Gastrocnemius medialis (tissue), 4 donors: ENCODE measurements around the gene NLGN3. TPM values are rescaled to one million over a fixed set of nuclear protein-coding genes. Genes with fewer than 3 reads are reported as not detected.

Experiments
- ATAC-seq, 2 donors: fragments of 150-250 bp; one replicate each; pipeline ENCODE4 v1.9.1; 2016
- DNase-seq, 2 donors: peaks; one replicate each; pipeline ENCODE4 v3.0.0-alpha.2; 2019
- H3K27ac ChIP-seq, 4 donors: fragments of 200-600 bp; sonication (generic); 1 replicate in 1 of 4; 2 replicates in 3 of 4; pipeline ENCODE4 v1.5.1; 2016 to 2018; ENCODE audit warnings: mild to moderate bottlenecking in 2 of 4, moderate library complexity in 1 of 4
- H3K27me3 ChIP-seq, 3 donors: fragments of 200-600 bp; sonication (generic) in 2 of 3; 1 replicate in 1 of 3; 2 replicates in 2 of 3; pipeline versions ENCODE4 v1.5.1 to v1.6.0; 2016 to 2019; ENCODE audit warnings: mild to moderate bottlenecking in 1 of 3, moderate library complexity in 1 of 3
- H3K36me3 ChIP-seq, 2 donors: fragments of 200-600 bp; sonication (generic) in 1 of 2; one replicate each; pipeline ENCODE4 v1.5.1; 2017 to 2018
- H3K4me1 ChIP-seq, 2 donors: fragments of 200-600 bp; sonication (generic) in 1 of 2; one replicate each; pipeline ENCODE4 v1.5.1; 2016 to 2017; ENCODE audit warnings: mild to moderate bottlenecking in 2 of 2
- H3K4me3 ChIP-seq, 4 donors: fragments of 200-600 bp; sonication (generic) in 3 of 4; 1 replicate in 1 of 4; 2 replicates in 3 of 4; pipeline ENCODE4 v1.5.1; 2016 to 2019; ENCODE audit warnings: mild to moderate bottlenecking in 2 of 4
- H3K9me3 ChIP-seq, 3 donors: fragments of 200-600 bp; sonication (generic) in 2 of 3; 1 replicate in 1 of 3; 2 replicates in 2 of 3; pipeline ENCODE4 v1.5.1; 2016 to 2019
- POLR2A ChIP-seq, 2 donors: fragments of 450-650 bp; IDR thresholded peaks; one replicate each; pipeline ENCODE4 v1.6.1; 2017; ENCODE audit warnings: antibody characterized with exemption in 2 of 2, mild to moderate bottlenecking in 2 of 2, moderate library complexity in 2 of 2
- in situ Hi-C, 4 donors: fragments of 200-750 bp; cut with MboI; loops; one replicate each; pipeline versions ENCODE4 v1.15.0 to v1.8.0; 2017; ENCODE audit warnings: low sequenced_read_pairs in 4 of 4
- intact Hi-C: fragments of 100-400 bp; cut with DNase I; formaldehyde crosslinking; loops from one replicate; pipeline ENCODE4 v1.15.1; 2023; ENCODE audit warnings: low total_unique reads
- total RNA-seq, 4 donors: library from RNA; depleted of rRNA; stranded (reverse); fragments of >200 nt; gene quantifications; one replicate each; pipeline versions ENCODE4 v1.1.0 to v1.2.3, GENCODE V29; 2016
- TF ChIP-seq, protein P1 (sequence below), 5 experiments: fragments of 450-650 bp in 3 of 5; fragments of 200-600 bp in 2 of 5; sonication (generic) in 2 of 5; IDR thresholded peaks in 4 of 5; conservative IDR thresholded peaks in 1 of 5; 1 replicate in 4 of 5; 2 replicates in 1 of 5; pipeline ENCODE4 v1.5.1; 2016 to 2019; ENCODE audit warnings: antibody characterized with exemption in 5 of 5, mild to moderate bottlenecking in 3 of 5, moderate library complexity in 3 of 5

Gene NLGN3
- total RNA-seq, 4 donors from 2014 or later = 0.31 to 0.39 (median 0.31) TPM; not detected in 1

DNA sequence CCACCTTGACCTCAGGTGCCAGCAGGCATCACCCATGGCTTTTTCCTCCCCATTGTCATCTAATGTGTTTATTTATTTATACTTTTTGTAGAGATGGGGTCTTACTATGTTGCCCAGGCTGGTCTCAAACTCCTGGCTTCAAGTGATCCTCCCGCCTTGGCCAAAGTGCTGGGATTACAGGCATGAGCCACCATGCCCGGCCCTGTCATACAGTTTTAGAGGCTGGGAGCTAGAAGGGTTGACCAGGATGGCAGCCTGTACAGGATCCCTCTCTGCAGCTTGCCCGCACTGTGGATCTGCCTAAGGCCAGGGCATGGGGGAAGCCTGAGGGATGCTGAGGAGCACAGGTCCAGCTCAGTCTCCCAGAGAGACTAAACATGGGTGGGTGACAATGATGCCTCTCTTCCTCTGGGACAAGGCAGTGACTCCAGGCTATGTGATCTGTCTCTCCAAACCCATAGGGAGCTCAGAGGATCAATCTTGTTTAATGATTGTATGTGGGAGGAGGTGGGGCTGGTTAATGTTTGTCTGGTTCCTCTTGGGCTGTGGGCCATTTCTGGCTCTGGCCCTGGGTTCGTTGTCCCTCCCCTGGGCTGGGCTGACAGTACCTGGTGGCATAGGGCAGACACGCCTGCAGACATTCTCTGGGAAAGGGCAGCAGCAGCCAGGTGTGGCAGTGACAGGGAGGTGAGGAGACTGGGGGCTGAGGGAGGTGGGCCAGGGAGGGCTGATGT is 70.1 kb downstream of the NLGN3 start:
- no peak for TF ChIP-seq POLR2A (IDR thresholded peaks at IDR 0.05)
- TF ChIP-seq, protein P1, sequence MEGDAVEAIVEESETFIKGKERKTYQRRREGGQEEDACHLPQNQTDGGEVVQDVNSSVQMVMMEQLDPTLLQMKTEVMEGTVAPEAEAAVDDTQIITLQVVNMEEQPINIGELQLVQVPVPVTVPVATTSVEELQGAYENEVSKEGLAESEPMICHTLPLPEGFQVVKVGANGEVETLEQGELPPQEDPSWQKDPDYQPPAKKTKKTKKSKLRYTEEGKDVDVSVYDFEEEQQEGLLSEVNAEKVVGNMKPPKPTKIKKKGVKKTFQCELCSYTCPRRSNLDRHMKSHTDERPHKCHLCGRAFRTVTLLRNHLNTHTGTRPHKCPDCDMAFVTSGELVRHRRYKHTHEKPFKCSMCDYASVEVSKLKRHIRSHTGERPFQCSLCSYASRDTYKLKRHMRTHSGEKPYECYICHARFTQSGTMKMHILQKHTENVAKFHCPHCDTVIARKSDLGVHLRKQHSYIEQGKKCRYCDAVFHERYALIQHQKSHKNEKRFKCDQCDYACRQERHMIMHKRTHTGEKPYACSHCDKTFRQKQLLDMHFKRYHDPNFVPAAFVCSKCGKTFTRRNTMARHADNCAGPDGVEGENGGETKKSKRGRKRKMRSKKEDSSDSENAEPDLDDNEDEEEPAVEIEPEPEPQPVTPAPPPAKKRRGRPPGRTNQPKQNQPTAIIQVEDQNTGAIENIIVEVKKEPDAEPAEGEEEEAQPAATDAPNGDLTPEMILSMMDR (IDR thresholded peaks at IDR 0.05 in 4 of 5, conservative IDR thresholded peaks at IDR 0.05 in 1 of 5) = no peak
- intact Hi-C loops = no loop called here
- no peaks in the 10 kb centered on the region for H3K9me3 ChIP-seq
- no peak overlapping the region for H3K27ac ChIP-seq
- ATAC-seq = no peak
- no peak for DNase-seq
- in situ Hi-C loops = no loop called here
- no peaks in the 10 kb centered on the region for H3K36me3 ChIP-seq
- H3K4me3 ChIP-seq = no peak overlapping the region
- no peaks in the 10 kb centered on the region for H3K4me1 ChIP-seq
- H3K27me3 ChIP-seq = peaks cover 0 to 9% (median 0%) of the 10 kb centered on the region in 3 donors

DNA sequence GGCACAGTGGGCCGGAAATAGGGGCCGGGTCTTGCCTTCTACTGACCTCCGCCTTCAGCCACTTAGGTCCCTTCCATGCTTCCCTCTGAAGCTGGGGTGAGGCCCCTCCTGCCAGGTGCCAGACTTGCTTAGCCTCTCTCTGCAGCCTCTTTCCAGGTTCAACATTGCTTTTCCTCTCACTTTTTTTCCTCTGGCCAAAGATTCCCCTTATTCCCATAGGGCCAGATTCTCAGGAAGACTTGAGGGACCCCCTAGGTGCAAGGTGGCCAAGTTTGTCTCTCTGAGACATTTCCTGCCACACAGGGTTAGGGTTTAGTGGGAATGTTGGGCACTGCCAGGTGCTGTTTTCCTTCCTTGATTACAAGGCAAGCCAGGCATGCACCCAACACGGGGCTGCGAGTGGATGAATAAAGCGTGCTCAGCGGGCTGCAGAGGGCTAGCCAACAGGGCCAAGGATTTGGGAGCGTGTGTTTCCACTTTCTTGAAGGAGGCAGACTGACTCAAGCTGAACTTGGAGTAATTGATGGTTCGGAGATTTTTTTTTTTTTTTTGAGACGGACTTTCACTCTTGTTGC is 70.8 kb downstream of the NLGN3 start:
- Histone ChIP-seq H3K27me3 (peaks cover 0 to 9% (median 0%) of the 10 kb centered on the region in 3 donors), H3K9me3 (no peaks in the 10 kb centered on the region), H3K27ac (no peak overlapping the region), H3K4me1 (no peaks in the 10 kb centered on the region), H3K36me3 (no peaks in the 10 kb centered on the region), H3K4me3 (no peak overlapping the region)
- in situ Hi-C loops (no loop called here), intact Hi-C loops (no loop called here)
- DNase-seq = no peak
- TF ChIP-seq, protein P1 (IDR thresholded peaks at IDR 0.05 in 4 of 5, conservative IDR thresholded peaks at IDR 0.05 in 1 of 5) = no peak
- TF ChIP-seq POLR2A (IDR thresholded peaks at IDR 0.05) = no peak
- ATAC-seq = no peak

DNA sequence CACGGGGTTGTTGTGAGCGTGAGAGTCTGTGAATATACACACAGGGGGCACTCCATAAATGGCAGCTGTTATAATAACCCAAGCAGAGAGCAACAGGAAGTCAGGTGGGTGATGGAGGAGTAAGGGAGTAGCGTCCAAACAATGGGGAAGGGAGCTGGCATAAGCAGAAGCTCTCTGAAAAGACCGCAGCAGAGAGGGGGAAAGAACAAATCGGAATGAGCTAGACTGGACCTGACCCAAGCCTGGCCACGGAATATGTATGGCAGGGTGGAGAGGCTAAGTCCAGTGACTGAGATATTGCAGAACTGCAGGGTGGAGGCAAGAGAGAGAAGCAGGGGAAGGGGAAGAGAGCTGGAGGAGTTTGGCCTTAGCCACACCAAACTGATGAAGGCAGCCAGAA is 71.8 kb downstream of the NLGN3 start:
- no peaks in the 10 kb centered on the region for H3K36me3 ChIP-seq
- peaks cover 0 to 9% (median 0%) of the 10 kb centered on the region in 3 donors for H3K27me3 ChIP-seq
- H3K9me3 ChIP-seq = no peaks in the 10 kb centered on the region
- no peaks in the 10 kb centered on the region for H3K4me1 ChIP-seq
- DNase-seq (no peak), ATAC-seq (no peak)
- no peak overlapping the region for H3K4me3 ChIP-seq
- in situ Hi-C loops = no loop called here
- TF ChIP-seq POLR2A (IDR thresholded peaks at IDR 0.05) = no peak
- TF ChIP-seq, protein P1 (IDR thresholded peaks at IDR 0.05 in 4 of 5, conservative IDR thresholded peaks at IDR 0.05 in 1 of 5) = no peak
- intact Hi-C loops = no loop called here
- H3K27ac ChIP-seq = no peak overlapping the region

DNA sequence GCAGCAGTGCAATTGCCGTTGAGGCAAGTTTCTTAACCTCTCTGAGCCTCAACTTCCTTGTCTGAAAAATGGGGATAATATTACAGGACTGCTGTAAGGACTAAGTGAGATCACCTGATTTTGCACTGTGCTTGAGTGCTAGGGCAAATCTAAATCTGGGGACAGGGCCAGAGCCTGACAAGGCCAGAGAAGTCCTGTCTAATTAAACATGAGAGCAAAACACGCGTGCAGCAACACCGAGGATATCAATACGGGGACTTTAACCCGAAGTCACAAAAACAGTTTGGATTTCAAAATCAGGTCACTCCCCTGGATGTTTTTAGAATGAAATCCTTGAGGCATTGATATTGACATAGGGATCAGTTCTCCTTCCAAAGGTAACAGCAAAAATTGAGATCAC is 72.7 kb downstream of the NLGN3 start:
- peaks cover 0 to 12% (median 0%) of the 10 kb centered on the region in 3 donors for H3K27me3 ChIP-seq
- H3K36me3 ChIP-seq = no peaks in the 10 kb centered on the region
- H3K4me1 ChIP-seq = no peaks in the 10 kb centered on the region
- DNase-seq (no peak), ATAC-seq (no peak)
- TF ChIP-seq POLR2A (IDR thresholded peaks at IDR 0.05) = no peak
- TF ChIP-seq, protein P1 (IDR thresholded peaks at IDR 0.05 in 4 of 5, conservative IDR thresholded peaks at IDR 0.05 in 1 of 5) = no peak
- H3K27ac ChIP-seq = no peak overlapping the region
- intact Hi-C loops (no loop called here), in situ Hi-C loops (no loop called here)
- no peak overlapping the region for H3K4me3 ChIP-seq
- H3K9me3 ChIP-seq = no peaks in the 10 kb centered on the region

Other genes with a start within 250 kb of the NLGN3 start
- gene TEX11, start 236.1 kb upstream of the NLGN3 start, total RNA-seq = not detected
- gene SLC7A3, start 213.7 kb upstream of the NLGN3 start, total RNA-seq = not detected
- 10 to 100 TPM; 31.7 to 66.9 (median 43.4) TPM for gene SNX12, start 76.5 kb upstream of the NLGN3 start, total RNA-seq
- gene FOXO4, start 49.0 kb upstream of the NLGN3 start, total RNA-seq = 10 to 100 TPM; 35.2 to 48.0 (median 41.8) TPM
- not detected for gene CXorf65, start 38.1 kb upstream of the NLGN3 start, total RNA-seq
- 1 to 10 TPM in 2 of 4 donors, under 1 TPM in 1, not detected in 1; 0.78 to 3.6 (median 1.3) TPM for gene IL2RG, start 33.3 kb upstream of the NLGN3 start, total RNA-seq
- 10 to 100 TPM; 11.8 to 25.5 (median 17.4) TPM for gene MED12, start 26.2 kb upstream of the NLGN3 start, total RNA-seq
- gene GJB1, start 78.4 kb downstream of the NLGN3 start, total RNA-seq = under 1 TPM in 2 of 4 donors, not detected in 2; 0.24 to 0.80 TPM
- gene ZMYM3, start 109.3 kb downstream of the NLGN3 start, total RNA-seq = 10 to 100 TPM in 1 of 4 donors, 1 to 10 TPM in 3; 7.1 to 10.2 (median 8.9) TPM
- 100 to 1,000 TPM in 1 of 4 donors, 10 to 100 TPM in 3; 90.5 to 101 (median 92.9) TPM for gene NONO, start 138.8 kb downstream of the NLGN3 start, total RNA-seq
- 10 to 100 TPM in 1 of 4 donors, 1 to 10 TPM in 3; 2.4 to 17.1 (median 5.4) TPM for gene ITGB1BP2, start 156.9 kb downstream of the NLGN3 start, total RNA-seq
- 10 to 100 TPM; 13.2 to 21.7 (median 19.1) TPM for gene TAF1, start 221.5 kb downstream of the NLGN3 start, total RNA-seq